ENCODE measurements around the gene PROK2. TPM values are rescaled to one million over a fixed set of nuclear protein-coding genes. Genes with fewer than 3 reads are reported as not detected.

The PROK2 gene
- total RNA-seq, 1 experiment from 2014 or later: not detected

DNA sequence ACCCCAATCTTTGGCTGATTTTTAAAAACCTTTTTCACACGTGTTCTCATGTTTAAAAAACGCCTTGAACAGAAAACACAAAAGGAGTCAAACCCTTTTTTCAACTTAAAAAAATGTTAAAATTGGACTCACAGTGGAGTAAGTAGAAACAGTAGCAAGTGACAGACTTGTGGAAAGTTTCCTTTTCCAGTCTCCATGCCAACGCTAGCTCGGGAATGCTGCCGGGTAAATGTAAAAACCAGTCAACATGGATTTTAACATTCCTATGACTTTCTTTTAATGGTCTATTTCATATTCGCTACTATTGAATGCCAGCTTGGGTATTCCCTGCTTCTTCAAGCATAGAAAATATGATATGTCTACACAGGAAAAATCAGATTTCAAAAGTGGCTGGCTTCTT, 1.6 kb upstream of the PROK2 start:
- DNase-seq (ENCODE audit: low read depth): no peak

DNA sequence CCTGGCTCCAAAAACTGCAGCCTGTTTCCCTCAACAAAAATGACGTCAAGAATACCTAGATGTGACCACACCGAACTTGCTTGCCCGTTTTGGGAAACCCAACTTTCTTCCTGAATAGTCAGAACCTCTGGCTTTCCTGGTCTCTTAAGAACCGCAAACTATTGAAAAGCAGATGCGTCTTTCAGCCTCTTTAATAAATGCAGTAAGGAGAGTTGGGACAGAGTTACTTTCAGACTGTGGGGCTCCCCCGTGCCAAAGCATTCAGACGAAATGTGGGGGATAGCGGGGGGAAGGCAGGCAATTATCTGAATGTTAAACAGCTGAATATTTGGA, 1.2 kb upstream of the PROK2 start:
- no peak for DNase-seq (ENCODE audit: low read depth)

GRCh38 chr3:71785532-71786216, 726 bp upstream of the PROK2 start:
- no peak for DNase-seq (ENCODE audit: low read depth)

DNA sequence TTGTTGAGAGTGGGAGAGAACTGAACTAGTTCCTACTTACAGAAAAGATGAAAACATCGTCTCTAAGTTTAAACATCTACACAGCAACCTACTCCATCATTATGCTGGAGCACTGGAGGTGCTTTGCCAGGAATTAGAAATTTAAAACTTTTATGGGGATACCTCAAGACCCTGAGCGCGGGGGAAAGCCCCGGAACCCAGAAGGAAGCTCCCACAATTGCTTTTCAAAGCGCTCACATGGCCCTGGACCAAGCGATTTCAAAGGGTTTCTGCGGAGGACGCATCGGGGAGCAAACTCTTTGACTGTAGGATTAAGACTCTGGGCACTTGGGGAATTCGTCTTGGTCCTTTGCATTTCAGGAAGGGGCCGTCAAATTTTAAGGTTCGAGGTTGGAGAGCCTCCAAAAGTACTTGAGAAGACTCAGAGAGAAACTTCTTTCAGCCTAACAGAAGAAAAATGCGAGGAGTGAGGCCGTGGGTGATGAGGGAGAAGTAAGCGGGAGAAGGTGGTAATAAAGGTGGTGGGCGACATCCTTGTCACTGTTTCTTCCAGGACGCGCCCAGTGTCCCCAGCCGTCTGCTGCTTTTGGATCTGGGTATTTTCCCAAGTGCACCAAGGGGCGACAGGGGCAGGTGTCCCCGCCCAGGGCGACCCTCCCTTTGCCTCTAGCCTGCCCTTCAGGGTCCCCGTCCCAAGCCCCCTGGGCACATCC, 591 bp downstream of the PROK2 start:
- no peak for DNase-seq (ENCODE audit: low read depth)

GRCh38 chr3:71783152-71783551, 1.8 kb downstream of the PROK2 start:
- DNase-seq (ENCODE audit: low read depth): no peak

- DNase-seq (ENCODE audit: low read depth): no peak
Observed at GRCh38 chr3:71780430-71780829, 4.5 kb downstream of the PROK2 start.

DNA sequence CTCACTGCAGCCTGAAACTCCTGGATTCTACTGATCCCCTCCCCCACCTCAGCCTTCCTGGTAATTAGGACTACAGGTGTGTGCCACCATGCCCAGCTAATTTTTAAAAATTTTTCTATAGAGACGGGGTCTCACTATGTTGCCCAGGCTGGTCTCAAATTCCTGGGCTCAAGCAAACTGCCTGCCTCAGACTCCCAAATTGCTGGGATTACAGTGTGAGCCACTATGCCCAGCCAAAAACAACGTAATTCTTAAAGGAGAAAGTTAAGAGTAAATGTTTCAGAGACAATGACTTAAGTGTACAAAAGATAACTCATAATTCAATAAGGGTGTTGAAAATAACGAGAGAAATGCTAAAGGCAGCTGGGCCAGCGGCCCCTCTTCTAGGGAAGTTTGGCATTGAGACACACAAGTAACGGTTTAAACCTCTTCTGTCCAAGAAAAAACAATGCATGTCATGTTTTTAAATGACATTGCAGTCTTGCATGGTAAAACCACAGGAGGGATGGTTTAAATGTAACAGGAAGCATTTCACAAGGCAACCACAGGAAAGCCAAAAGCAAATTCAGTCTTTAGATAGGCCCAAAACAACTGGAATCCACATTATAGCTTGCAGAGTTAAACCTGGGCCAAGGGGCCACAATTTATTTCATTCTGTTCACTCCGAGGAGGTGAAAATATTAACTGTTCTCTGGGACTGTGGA, 5.1 kb downstream of the PROK2 start:
- no peak for DNase-seq (ENCODE audit: low read depth)

- DNase-seq (ENCODE audit: low read depth): no peak
Observed at GRCh38 chr3:71778353-71778752, 6.6 kb downstream of the PROK2 start.

DNA sequence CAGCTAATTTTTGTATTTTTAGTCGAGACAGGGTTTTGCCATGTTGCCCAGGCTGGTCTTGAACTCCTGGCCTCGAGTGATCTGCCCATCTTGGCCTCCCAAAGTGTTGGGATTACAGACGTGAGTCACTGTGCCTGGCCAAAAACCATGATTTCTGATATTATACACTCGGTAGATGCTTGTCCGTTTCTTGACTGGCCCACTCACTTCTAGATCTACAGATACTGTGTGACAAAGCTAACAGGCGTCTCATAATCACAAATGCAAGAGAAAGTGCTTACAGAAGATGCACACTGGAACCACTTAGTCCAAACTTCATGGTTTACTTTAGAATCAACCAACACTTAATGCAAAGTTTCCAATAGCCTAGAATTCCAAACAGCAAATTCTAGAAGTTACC, 8.4 kb downstream of the PROK2 start:
- no peak for DNase-seq (ENCODE audit: low read depth)

DNA sequence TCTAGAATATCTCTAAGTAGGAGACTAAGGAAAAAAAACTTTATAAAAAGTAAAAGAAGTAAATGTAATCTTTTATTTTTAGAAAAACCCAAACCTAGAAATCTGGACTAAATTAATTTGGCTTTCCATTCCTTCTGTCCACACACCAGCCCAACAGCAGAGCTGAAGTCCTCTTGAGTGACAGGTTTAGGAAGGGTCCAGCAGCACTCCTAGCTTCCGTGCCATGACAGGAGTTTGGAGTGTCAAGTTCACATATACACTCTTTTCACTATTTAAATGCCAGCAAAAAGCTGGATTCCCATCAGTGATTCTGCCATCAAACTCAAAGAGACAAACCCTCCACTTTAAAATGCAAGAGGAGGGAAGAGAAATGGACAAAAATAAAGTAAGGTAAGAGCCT, 13.1 kb downstream of the PROK2 start:
- DNase-seq (ENCODE audit: low read depth): no peak

DNA sequence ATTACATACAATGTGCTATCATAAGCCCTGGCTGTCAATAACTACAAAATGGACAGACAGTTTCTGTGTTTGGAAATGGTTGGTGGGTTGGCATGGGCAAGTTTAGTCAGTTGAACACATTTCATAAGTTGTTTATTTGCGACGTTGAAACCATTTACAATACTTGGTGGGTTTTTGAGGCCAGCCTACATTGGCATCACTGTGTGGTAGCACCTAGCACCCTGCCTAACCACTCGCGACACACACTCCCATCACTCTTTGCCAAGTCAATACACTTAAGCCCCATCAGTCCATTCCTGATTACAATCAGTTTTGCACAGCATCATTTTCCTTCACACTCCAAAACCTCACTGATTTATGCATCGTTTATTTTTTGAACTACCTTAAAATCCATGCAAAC, 13.8 kb downstream of the PROK2 start:
- DNase-seq (ENCODE audit: low read depth): no peak

- DNase-seq (ENCODE audit: low read depth): no peak
Observed at GRCh38 chr3:71763426-71763825, 21.5 kb downstream of the PROK2 start.

DNA sequence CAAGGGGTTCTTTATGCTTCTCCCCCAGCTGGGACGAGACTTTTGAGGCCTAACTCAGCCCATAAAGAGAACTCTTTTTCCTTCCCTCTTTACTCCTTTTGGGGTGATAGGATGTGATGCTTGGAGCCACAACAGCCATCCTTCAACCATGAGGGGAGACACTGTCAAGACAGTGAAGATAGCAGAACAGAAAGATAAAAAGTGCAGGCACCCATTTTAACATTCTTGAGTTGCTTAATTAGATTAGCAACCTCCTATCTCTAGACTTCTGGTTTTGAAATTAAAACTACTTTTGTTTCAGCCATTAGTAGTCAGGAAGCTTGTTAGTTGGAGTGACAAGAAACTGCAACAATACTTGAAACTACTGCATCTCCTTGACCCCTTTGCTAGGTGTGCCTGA, 24.8 kb downstream of the PROK2 start:
- DNase-seq (ENCODE audit: low read depth): no peak

- DNase-seq (ENCODE audit: low read depth): no peak
Observed at GRCh38 chr3:71759401-71759800, 25.5 kb downstream of the PROK2 start.

- no peak for DNase-seq (ENCODE audit: low read depth)
Observed at GRCh38 chr3:71758091-71758490, 26.9 kb downstream of the PROK2 start.

DNA sequence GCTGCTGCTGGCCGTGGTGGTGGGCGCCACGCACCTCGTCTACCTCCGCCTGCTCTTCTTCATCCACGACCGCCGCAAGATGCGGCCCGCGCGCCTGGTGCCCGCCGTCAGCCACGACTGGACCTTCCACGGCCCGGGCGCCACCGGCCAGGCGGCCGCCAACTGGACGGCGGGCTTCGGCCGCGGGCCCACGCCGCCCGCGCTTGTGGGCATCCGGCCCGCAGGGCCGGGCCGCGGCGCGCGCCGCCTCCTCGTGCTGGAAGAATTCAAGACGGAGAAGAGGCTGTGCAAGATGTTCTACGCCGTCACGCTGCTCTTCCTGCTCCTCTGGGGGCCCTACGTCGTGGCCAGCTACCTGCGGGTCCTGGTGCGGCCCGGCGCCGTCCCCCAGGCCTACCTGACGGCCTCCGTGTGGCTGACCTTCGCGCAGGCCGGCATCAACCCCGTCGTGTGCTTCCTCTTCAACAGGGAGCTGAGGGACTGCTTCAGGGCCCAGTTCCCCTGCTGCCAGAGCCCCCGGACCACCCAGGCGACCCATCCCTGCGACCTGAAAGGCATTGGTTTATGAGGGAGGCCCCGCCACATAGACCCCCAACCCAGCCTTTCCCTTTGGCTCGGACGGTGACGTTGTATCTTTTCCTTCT, 30.2 kb downstream of the PROK2 start:
- no peak for DNase-seq (ENCODE audit: low read depth)

- no peak for DNase-seq (ENCODE audit: low read depth)
Observed at GRCh38 chr3:71753701-71754609, 31.0 kb downstream of the PROK2 start, which contains the start of gene GPR27. TSS of gene GPR27 (plus strand) at chr3:71753855. CDS start at chr3:71754050, 195 bp downstream.

DNA sequence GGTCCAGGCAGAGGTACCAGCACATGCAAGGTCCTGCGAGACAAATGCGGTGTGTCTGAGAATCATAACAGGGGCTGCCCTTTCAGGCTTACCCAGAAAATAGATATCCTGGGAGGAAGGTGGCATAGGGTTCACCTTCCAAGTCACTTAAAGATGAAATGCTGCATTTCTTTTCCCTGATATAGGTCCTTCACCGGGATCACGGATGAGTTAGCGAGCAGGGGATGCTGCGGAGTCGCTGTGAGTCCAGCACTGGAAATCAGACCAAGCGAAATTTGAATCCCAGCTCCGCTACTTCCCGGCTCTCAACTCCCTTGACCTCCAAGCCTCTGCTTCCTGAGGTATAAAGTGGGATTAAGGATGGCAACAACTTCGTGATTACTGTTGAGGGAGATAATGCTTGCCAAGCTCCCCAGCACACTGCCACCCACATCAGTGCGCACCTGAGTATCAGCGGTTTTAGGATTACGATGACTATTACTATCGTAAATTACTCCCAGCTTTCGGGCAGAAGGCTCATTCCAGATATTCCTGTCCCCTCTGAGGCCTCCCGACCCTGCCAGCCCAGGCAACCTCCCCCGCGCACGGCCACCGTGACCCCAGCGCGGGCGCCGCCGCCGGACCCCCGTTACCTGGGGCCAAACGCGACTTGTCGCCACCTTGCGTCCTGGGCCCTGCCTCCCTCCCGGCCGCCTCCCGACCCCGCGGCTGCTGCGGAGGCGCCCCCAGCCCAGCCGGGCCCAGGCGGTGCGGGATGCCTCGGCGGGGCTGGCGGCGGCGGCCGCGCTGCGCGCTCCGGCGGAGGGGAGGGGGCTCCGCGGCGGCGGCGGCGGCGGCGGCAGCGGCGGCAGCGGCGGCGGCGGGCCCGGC, 31.9 kb downstream of the PROK2 start:
- DNase-seq (ENCODE audit: low read depth): no peak

GRCh38 chr3:71751602-71752001, 33.3 kb downstream of the PROK2 start:
- DNase-seq (ENCODE audit: low read depth): no peak

DNA sequence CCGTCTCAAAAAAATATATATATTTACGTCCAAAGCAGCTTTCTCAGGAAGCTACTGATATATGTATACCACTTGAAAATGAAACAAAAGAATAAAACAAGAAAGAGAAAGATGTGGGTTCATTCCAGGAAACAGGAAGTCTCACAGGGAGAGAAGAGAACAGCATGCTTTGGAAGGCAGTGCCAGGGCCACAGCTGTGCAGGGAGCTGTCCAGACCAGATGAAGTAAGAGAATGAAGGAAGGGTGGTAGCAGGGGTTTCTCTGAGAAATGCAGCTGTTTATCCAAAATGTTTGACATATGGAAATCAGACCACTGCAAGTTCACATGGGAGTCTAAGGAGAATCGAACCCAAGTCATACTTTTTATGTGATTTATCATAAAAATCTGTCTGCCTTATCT, 40.2 kb downstream of the PROK2 start:
- DNase-seq (ENCODE audit: low read depth): no peak
